Keratinocyte (primary cell): ENCODE results near the gene ACAN. TPM values are rescaled to one million over a fixed set of nuclear protein-coding genes. Genes with fewer than 3 reads are reported as not detected.

ENCODE experiments used
- DNase-seq: peaks from one replicate; pipeline ENCODE4 v3.0.0-alpha.2; 2011; ENCODE audit warnings: low read depth, missing footprints, low spot score
- FAIRE-seq: peaks from 2 replicates; lab custom pipeline; 2011; peaks lifted over from hg19 to GRCh38; lab: Jason Lieb, UNC
- H2AFZ ChIP-seq: 2 replicates; pipeline ENCODE4 v1.6.0; 2012; ENCODE audit warnings: low read length, control low read depth, inconsistent platforms; ENCODE audit not compliant: control insufficient read depth
- H3K27ac ChIP-seq: 2 replicates; pipeline ENCODE4 v1.5.1; 2011; ENCODE audit warnings: low read length; ENCODE audit not compliant: control insufficient read depth, insufficient read depth
- H3K27me3 ChIP-seq: 3 replicates; pipeline ENCODE4 v1.6.0; 2011; ENCODE audit warnings: low read length; ENCODE audit not compliant: control insufficient read depth, insufficient read depth; ENCODE audit errors: extremely low read depth
- H3K36me3 ChIP-seq, 2 experiments: 2 replicates in 1 of 2; 3 replicates in 1 of 2; pipeline ENCODE4 v1.5.1; 2011; ENCODE audit warnings: low read length in 2 of 2, mild to moderate bottlenecking in 1 of 2; ENCODE audit not compliant: control insufficient read depth in 2 of 2, insufficient read depth in 2 of 2; ENCODE audit errors: extremely low read depth in 1 of 2
- H3K4me1 ChIP-seq: 3 replicates; pipeline ENCODE4 v1.5.1; 2011; ENCODE audit warnings: low read length; ENCODE audit not compliant: control insufficient read depth, insufficient read depth; ENCODE audit errors: extremely low read depth
- H3K4me2 ChIP-seq: 3 replicates; pipeline ENCODE4 v1.6.0; 2011; ENCODE audit warnings: low read depth, low read length; ENCODE audit not compliant: control insufficient read depth, insufficient read depth; ENCODE audit errors: extremely low read depth
- H3K4me3 ChIP-seq, 3 experiments: fragments of 200-600 bp in 1 of 3; sonication (generic) in 1 of 3; 2 replicates in 2 of 3; 3 replicates in 1 of 3; pipeline ENCODE4 v1.5.1; 2011 to 2016; ENCODE audit warnings: low read length in 3 of 3, mild to moderate bottlenecking in 3 of 3, control low read depth in 2 of 3, inconsistent platforms in 1 of 3, low read depth in 1 of 3, mixed read lengths in 1 of 3, mixed run types in 1 of 3, moderate library complexity in 1 of 3; ENCODE audit not compliant: control insufficient read depth in 2 of 3, insufficient read depth in 2 of 3; ENCODE audit errors: extremely low read depth in 1 of 3
- H3K79me2 ChIP-seq: 2 replicates; pipeline ENCODE4 v1.6.0; 2012; ENCODE audit warnings: low read length; ENCODE audit not compliant: control insufficient read depth, insufficient read depth
- H3K9ac ChIP-seq: 3 replicates; pipeline ENCODE4 v1.6.0; 2011; ENCODE audit warnings: low read length; ENCODE audit not compliant: control insufficient read depth, insufficient read depth; ENCODE audit errors: extremely low read depth
- H3K9me1 ChIP-seq: 3 replicates; pipeline ENCODE4 v1.6.0; 2011; ENCODE audit warnings: low read length; ENCODE audit not compliant: control insufficient read depth, insufficient read depth; ENCODE audit errors: extremely low read depth
- H3K9me3 ChIP-seq: 2 replicates; pipeline ENCODE4 v1.5.1; 2012; ENCODE audit warnings: low read depth, low read length; ENCODE audit not compliant: control insufficient read depth
- H4K20me1 ChIP-seq: 3 replicates; pipeline ENCODE4 v1.6.0; 2011; ENCODE audit warnings: low read length; ENCODE audit not compliant: control insufficient read depth, insufficient read depth; ENCODE audit errors: extremely low read depth
- EZH2 ChIP-seq: IDR thresholded peaks from one replicate; pipeline ENCODE4 v1.6.1; 2012; ENCODE audit warnings: inconsistent platforms, mild to moderate bottlenecking, low read length, moderate library complexity
- dilution Hi-C: fragments of 300-500 bp; cut with MboI; formaldehyde crosslinking; loops from one replicate; pipeline ENCODE4 v1.7.0; 2020; ENCODE audit warnings: low sequenced_read_pairs; ENCODE audit not compliant: extremely low pct_ligation_motif_present
- polyA plus RNA-seq, 5 experiments: library from polyadenylated mRNA; depleted of rRNA in 3 of 5; stranded (reverse) in 3 of 5; stranded (forward) in 1 of 5; unstranded in 1 of 5; fragments of >200 nt; gene quantifications; 1 replicate in 1 of 5; 2 replicates in 3 of 5; 3 replicates in 1 of 5; pipeline versions ENCODE4 v1.2.1 to v1.2.3, GENCODE V29; 2011 to 2012; ENCODE audit warnings: missing spikeins in 2 of 5, low read depth in 1 of 5, low replicate concordance in 1 of 5
- TF ChIP-seq, protein P1 (sequence below), 3 experiments: IDR thresholded peaks in 1 of 3; conservative IDR thresholded peaks in 1 of 3; optimal IDR thresholded peaks in 1 of 3; 2 replicates in 2 of 3; 3 replicates in 1 of 3; pipeline versions ENCODE3 to v1.5.1; 2011; ENCODE audit warnings: low read length in 3 of 3, mild to moderate bottlenecking in 3 of 3, moderate library complexity in 2 of 3, control low read depth in 1 of 3, inconsistent platforms in 1 of 3; ENCODE audit not compliant: insufficient read depth in 2 of 3; ENCODE audit errors: extremely low read depth in 1 of 3

Gene ACAN
- polyA plus RNA-seq, 1 donor (not counting 4 experiments of a cell fraction or from before 2014, with no cell fraction given), result not detected

DNA sequence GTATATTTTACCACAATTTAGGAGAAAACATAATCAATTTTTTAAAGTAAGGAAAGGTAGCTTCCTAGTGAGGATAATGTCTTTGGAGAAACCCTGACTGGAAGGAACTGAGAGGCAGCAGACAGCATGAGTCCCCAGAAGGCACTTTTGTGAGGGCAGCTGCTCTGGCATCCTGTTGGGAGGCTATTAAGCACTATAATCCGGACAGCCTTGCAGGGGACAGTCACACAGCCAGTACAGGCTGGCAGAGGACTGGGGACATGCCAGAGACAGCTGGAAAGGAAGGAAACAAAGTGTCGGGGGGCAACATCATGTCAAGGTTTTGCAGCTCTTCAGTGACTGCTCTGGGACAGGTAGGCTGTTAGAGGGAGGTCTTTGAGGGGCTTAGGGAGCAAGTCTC lies 15.7 kb downstream of the ACAN start:
- no peaks in the 10 kb centered on the region for H4K20me1 ChIP-seq
- no peaks in the 10 kb centered on the region for H3K36me3 ChIP-seq
- H3K79me2 ChIP-seq, result no peaks in the 10 kb centered on the region
- no peaks in the 10 kb centered on the region for H3K9me3 ChIP-seq
- dilution Hi-C loops, result no loop called here
- TF ChIP-seq EZH2, result no peak
- TF ChIP-seq, protein P1, sequence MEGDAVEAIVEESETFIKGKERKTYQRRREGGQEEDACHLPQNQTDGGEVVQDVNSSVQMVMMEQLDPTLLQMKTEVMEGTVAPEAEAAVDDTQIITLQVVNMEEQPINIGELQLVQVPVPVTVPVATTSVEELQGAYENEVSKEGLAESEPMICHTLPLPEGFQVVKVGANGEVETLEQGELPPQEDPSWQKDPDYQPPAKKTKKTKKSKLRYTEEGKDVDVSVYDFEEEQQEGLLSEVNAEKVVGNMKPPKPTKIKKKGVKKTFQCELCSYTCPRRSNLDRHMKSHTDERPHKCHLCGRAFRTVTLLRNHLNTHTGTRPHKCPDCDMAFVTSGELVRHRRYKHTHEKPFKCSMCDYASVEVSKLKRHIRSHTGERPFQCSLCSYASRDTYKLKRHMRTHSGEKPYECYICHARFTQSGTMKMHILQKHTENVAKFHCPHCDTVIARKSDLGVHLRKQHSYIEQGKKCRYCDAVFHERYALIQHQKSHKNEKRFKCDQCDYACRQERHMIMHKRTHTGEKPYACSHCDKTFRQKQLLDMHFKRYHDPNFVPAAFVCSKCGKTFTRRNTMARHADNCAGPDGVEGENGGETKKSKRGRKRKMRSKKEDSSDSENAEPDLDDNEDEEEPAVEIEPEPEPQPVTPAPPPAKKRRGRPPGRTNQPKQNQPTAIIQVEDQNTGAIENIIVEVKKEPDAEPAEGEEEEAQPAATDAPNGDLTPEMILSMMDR (optimal IDR thresholded peaks at IDR 0.05 in 1 of 3, IDR thresholded peaks at IDR 0.05 in 1 of 3, conservative IDR thresholded peaks at IDR 0.05 in 1 of 3; ENCODE audit: extremely low read depth in 1 of 3, insufficient read depth in 2 of 3, low read length in 3 of 3), result no peak
- H3K27ac ChIP-seq, result no peak overlapping the region
- H3K4me2 ChIP-seq, result no peak overlapping the region
- no peak for FAIRE-seq
- no peaks in the 10 kb centered on the region for H3K9me1 ChIP-seq
- no peak overlapping the region for H2AFZ ChIP-seq
- H3K9ac ChIP-seq, result no peak overlapping the region
- H3K27me3 ChIP-seq, result no peaks in the 10 kb centered on the region
- no peaks in the 10 kb centered on the region for H3K4me1 ChIP-seq
- no peak for DNase-seq
- H3K4me3 ChIP-seq, result no peak overlapping the region

DNA sequence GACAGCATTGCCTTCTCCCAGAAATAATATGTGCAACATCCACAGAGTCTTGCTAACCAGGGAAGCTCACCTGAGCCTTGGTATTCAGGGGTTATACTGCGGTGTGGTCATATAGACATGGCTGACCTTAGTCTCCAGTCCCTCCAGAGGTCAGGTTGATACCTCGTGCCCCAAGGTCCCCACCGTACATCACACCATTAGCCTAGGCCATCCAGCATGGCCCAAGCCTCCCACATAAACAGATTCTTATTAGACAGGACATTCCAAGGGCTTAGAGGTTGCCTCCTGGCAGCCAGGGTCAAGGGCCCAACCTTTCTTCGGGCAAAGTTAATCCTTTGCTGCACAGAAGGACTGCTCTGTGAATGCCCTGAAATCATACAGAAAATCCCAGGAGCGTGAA lies 18.8 kb downstream of the ACAN start:
- Histone ChIP-seq H3K9me3 (no peaks in the 10 kb centered on the region), H3K27ac (no peak overlapping the region), H4K20me1 (no peaks in the 10 kb centered on the region), H3K4me1 (no peaks in the 10 kb centered on the region), H2AFZ (no peak overlapping the region), H3K27me3 (peaks cover 4% of the 10 kb centered on the region), H3K9ac (no peak overlapping the region), H3K79me2 (no peaks in the 10 kb centered on the region), H3K9me1 (no peaks in the 10 kb centered on the region), H3K4me2 (no peak overlapping the region), H3K4me3 (no peak overlapping the region), H3K36me3 (no peaks in the 10 kb centered on the region)
- no peak for DNase-seq
- dilution Hi-C loops, result no loop called here
- no peak for TF ChIP-seq EZH2
- TF ChIP-seq, protein P1 (optimal IDR thresholded peaks at IDR 0.05 in 1 of 3, IDR thresholded peaks at IDR 0.05 in 1 of 3, conservative IDR thresholded peaks at IDR 0.05 in 1 of 3; ENCODE audit: extremely low read depth in 1 of 3, insufficient read depth in 2 of 3, low read length in 3 of 3), result no peak
- no peak for FAIRE-seq
